NB4 (cell line): ENCODE measurements around the gene ZNF23.

Experiments
- DNase-seq: peaks from one replicate; pipeline ENCODE4 v3.0.0; 2010; ENCODE audit warnings: low read depth
- H3K4me3 ChIP-seq: one replicate; pipeline ENCODE4 v1.5.1; 2011; ENCODE audit warnings: mild to moderate bottlenecking, low read depth, low read length, moderate library complexity
- MYC ChIP-seq: IDR thresholded peaks from 2 replicates; pipeline ENCODE4 v1.6.1; 2011; ENCODE audit warnings: low read depth, low read length
- POLR2A ChIP-seq: IDR thresholded peaks from 2 replicates; pipeline ENCODE4 v1.6.1; 2011; ENCODE audit warnings: mild to moderate bottlenecking; ENCODE audit not compliant: insufficient read length; ENCODE audit errors: extremely low read depth
- TF ChIP-seq, protein P1 (sequence below): IDR thresholded peaks from 2 replicates; pipeline ENCODE4 v1.6.1; 2011; ENCODE audit warnings: low read depth, low read length
- TF ChIP-seq, protein P2 (sequence below): IDR thresholded peaks from one replicate; pipeline ENCODE4 v1.5.1; 2012; ENCODE audit warnings: low read depth, low read length

Gene ZNF23

DNA sequence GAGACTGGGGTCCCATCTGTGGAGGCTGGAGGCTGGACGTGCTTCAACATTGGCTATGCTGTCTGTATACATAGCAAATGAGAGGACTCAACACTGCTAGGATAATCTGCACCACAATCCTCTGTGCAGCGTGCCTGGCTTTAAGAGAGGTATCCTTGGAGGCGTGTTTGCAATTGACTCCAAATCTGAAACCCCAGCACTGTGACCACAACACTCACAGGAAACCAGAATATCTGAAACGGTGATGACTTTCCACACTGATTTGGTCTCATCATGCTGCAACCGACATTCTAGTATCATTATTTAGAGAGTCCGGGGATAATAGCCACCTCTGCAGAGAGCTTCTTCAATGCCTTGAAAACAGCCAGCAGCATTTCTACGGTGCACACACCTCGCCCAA is 55.3 kb downstream of the ZNF23 start:
- H3K4me3 ChIP-seq = no peak overlapping the region
- TF ChIP-seq MYC (no peak), POLR2A (no peak)
- TF ChIP-seq, protein P1, sequence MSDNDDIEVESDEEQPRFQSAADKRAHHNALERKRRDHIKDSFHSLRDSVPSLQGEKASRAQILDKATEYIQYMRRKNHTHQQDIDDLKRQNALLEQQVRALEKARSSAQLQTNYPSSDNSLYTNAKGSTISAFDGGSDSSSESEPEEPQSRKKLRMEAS = no peak
- TF ChIP-seq, protein P2, sequence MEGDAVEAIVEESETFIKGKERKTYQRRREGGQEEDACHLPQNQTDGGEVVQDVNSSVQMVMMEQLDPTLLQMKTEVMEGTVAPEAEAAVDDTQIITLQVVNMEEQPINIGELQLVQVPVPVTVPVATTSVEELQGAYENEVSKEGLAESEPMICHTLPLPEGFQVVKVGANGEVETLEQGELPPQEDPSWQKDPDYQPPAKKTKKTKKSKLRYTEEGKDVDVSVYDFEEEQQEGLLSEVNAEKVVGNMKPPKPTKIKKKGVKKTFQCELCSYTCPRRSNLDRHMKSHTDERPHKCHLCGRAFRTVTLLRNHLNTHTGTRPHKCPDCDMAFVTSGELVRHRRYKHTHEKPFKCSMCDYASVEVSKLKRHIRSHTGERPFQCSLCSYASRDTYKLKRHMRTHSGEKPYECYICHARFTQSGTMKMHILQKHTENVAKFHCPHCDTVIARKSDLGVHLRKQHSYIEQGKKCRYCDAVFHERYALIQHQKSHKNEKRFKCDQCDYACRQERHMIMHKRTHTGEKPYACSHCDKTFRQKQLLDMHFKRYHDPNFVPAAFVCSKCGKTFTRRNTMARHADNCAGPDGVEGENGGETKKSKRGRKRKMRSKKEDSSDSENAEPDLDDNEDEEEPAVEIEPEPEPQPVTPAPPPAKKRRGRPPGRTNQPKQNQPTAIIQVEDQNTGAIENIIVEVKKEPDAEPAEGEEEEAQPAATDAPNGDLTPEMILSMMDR = no peak
- peak; percentile 40 for DNase-seq

- H3K4me3 ChIP-seq = no peak overlapping the region
- DNase-seq = no peak
- TF ChIP-seq POLR2A = no peak
- TF ChIP-seq, protein P2 = no peak
Measured at GRCh38 chr16:71406316-71406715, 55.7 kb downstream of the ZNF23 start.

DNA sequence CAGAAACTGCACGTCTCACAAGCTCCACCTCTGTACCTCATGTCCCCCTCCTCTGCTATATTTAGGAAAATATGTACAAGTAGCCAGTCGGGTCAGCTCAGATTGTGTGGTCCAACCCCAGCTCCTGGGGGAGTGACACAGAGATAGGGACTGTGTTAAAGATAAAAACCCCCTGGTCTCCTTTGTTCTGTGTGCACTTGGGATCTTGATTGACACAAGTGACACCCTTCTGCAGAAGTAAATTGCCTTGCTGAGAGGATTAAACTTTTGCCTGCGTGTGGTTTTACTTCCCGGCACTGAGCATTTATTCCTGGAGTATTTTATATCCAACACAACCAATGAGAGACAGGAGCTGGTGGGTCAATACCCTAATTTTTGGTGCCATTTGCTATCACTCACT is 57.7 kb downstream of the ZNF23 start:
- TF ChIP-seq MYC = no peak
- TF ChIP-seq, protein P2 = no peak
- TF ChIP-seq POLR2A = no peak
- TF ChIP-seq, protein P1 = no peak
- no peak overlapping the region for H3K4me3 ChIP-seq
- DNase-seq = no peak

GRCh38 chr16:71402674-71403073 is 59.4 kb downstream of the ZNF23 start:
- DNase-seq = no peak
- H3K4me3 ChIP-seq = no peak overlapping the region
- TF ChIP-seq MYC (no peak), POLR2A (no peak)
- TF ChIP-seq, protein P2 = no peak
- TF ChIP-seq, protein P1 = no peak

DNA sequence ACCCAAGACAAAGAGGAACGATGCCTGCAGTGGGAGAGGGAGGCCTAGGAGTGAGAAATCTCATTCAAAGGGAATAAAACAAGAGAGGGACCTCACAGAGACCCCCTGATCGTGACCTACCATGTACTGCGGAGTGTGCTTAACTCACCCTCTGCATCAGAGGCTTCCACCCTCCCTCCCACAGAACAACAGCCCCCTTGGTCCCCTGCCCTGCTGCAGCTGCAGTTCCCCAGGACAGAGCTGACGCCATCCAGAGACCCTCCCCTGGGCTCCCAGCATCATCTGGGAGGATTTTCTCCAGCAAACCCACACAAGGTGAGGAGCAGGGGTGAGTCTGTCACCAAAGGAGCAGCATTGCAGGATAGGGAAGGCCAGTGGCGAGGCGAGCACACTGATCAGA is 60.0 kb downstream of the ZNF23 start:
- DNase-seq = no peak
- TF ChIP-seq MYC = no peak
- TF ChIP-seq POLR2A = no peak
- TF ChIP-seq, protein P2 = no peak
- TF ChIP-seq, protein P1 = no peak
- H3K4me3 ChIP-seq = no peak overlapping the region
